Measurements from ENCODE around the gene LEKR1. TPM values are rescaled to one million over a fixed set of nuclear protein-coding genes. Genes with fewer than 3 reads are reported as not detected.

LEKR1 gene
- total RNA-seq, 1 donor from 2014 or later = 3.4 TPM

- Mint-ChIP-seq H3K27ac (no peak overlapping the region), H3K27me3 (ENCODE audit: low read depth) (no peaks in the 10 kb centered on the region), H3K4me1 (peaks cover 18% of the 10 kb centered on the region), H3K9me3 (no peaks in the 10 kb centered on the region), H3K4me3 (no peak overlapping the region), H3K36me3 (no peaks in the 10 kb centered on the region)
- DNase-seq (ENCODE audit: low spot score in 2 of 2, unreplicated experiment in 2 of 2) = no peak
- TF ChIP-seq CTCF (IDR thresholded peaks at IDR 0.05; ENCODE audit: unreplicated experiment) = no peak
Measured at GRCh38 chr3:157094301-157094700, 268.1 kb downstream of the LEKR1 start.

- H3K36me3 Mint-ChIP-seq = no peaks in the 10 kb centered on the region
- DNase-seq (ENCODE audit: low spot score in 2 of 2, unreplicated experiment in 2 of 2) = no peak
- H3K27ac Mint-ChIP-seq = no peak overlapping the region
- no peaks in the 10 kb centered on the region for H3K27me3 Mint-ChIP-seq (ENCODE audit: low read depth)
- TF ChIP-seq CTCF (IDR thresholded peaks at IDR 0.05; ENCODE audit: unreplicated experiment) = no peak
- no peak overlapping the region for H3K4me3 Mint-ChIP-seq
- H3K9me3 Mint-ChIP-seq = no peaks in the 10 kb centered on the region
- peaks cover 13% of the 10 kb centered on the region for H3K4me1 Mint-ChIP-seq
Measured at GRCh38 chr3:157094751-157095480, 268.8 kb downstream of the LEKR1 start.

Other genes with a start within 250 kb of the LEKR1 start
- gene TIPARP, start 151.8 kb upstream of the LEKR1 start, total RNA-seq = 25.6 to 28.5 TPM (median 27.2 TPM) in 3 replicates